Stimulated activated naive CD8-positive, alpha-beta T cell treated with anti-CD3 and anti-CD28 coated beads, Interleukin-15, amount 100 ng/mL, for 72 hours (primary cell): ENCODE measurements around the gene YBX1.
A peak's percentile ranks its signal among the peaks of the same experiment; 100 is the strongest.

Source experiments
- ATAC-seq: fragments of 150-1000 bp; cut with Tn5 transposase; 2 replicates; pipeline ENCODE4 v1.10.0; 2021; ENCODE audit warnings: mild to moderate bottlenecking, moderate library complexity
- DNase-seq, 2 donors: peaks; one replicate each; pipeline ENCODE4 v3.0.0; 2021 to 2022
- H3K27ac Mint-ChIP-seq, 2 donors: one replicate each; pipeline ENCODE4 v1.8.0; 2022; ENCODE audit warnings: mild to moderate bottlenecking in 2 of 2, mixed read lengths in 2 of 2, moderate library complexity in 2 of 2
- H3K27me3 Mint-ChIP-seq: one replicate; pipeline ENCODE4 v1.8.0; 2022; ENCODE audit warnings: mixed read lengths
- H3K4me1 Mint-ChIP-seq: one replicate; pipeline ENCODE4 v1.8.0; 2022; ENCODE audit warnings: mild to moderate bottlenecking, mixed read lengths
- H3K4me3 Mint-ChIP-seq, 2 donors: one replicate each; pipeline ENCODE4 v1.8.0; 2022; ENCODE audit warnings: mild to moderate bottlenecking in 2 of 2, mixed read lengths in 2 of 2, moderate library complexity in 1 of 2
- H3K9me3 Mint-ChIP-seq, 2 donors: one replicate each; pipeline ENCODE4 v1.8.0; 2022; ENCODE audit warnings: mixed read lengths in 2 of 2

Gene YBX1

GRCh38 chr1:42681741-42682483, at the start of gene YBX1:
TSS of gene YBX1 (plus strand) at chr1:42682418. CDS start at chr1:42682566, 148 bp downstream.
- Mint-ChIP-seq H3K27me3 (no peaks in the 10 kb centered on the region), H3K9me3 (no peaks in the 10 kb centered on the region), H3K4me1 (peaks cover 50% of the 10 kb centered on the region), H3K27ac (peak within 1 kb of the TSS; percentile 95 to 99), H3K4me3 (peak within 1 kb of the TSS; percentile 94 to 98)
- ATAC-seq (peak; percentile 96), DNase-seq (peak; percentile 95 to 97)

- Mint-ChIP-seq H3K27me3 (no peaks in the 10 kb centered on the region), H3K4me3 (no peak overlapping the region), H3K4me1 (no peaks in the 10 kb centered on the region), H3K9me3 (no peaks in the 10 kb centered on the region), H3K27ac (no peak overlapping the region)
- DNase-seq: no peak
- ATAC-seq: no peak
These were observed 43.1 kb upstream of the YBX1 start for GRCh38 chr1:42639116-42639515.

- no peaks in the 10 kb centered on the region for H3K4me1 Mint-ChIP-seq
- H3K4me3 Mint-ChIP-seq: no peak overlapping the region
- peaks cover 13 to 18% of the 10 kb centered on the region in 2 donors for H3K9me3 Mint-ChIP-seq
These were observed 36.2 kb upstream of the YBX1 start for GRCh38 chr1:42646056-42646455.

GRCh38 chr1:42657201-42657600, 25.0 kb upstream of the YBX1 start:
- peak overlapping the region; percentile 94 to 98 for H3K4me3 Mint-ChIP-seq
- DNase-seq (no peak), ATAC-seq (no peak)
- H3K4me1 Mint-ChIP-seq: peaks cover 40% of the 10 kb centered on the region
- no peaks in the 10 kb centered on the region for H3K27me3 Mint-ChIP-seq
- H3K27ac Mint-ChIP-seq: peak overlapping the region; percentile 81 to 96
- no peaks in the 10 kb centered on the region for H3K9me3 Mint-ChIP-seq

More at GRCh38 chr1:42646056-42646455, 36.2 kb upstream of the YBX1 start:
- H3K27me3 Mint-ChIP-seq: no peaks in the 10 kb centered on the region
- DNase-seq: no peak
- H3K27ac Mint-ChIP-seq: no peak overlapping the region
- no peak for ATAC-seq

GRCh38 chr1:42657981-42658876, 24.0 kb upstream of the YBX1 start, which contains the start of gene PPIH:
TSS of gene PPIH (plus strand) at chr1:42658423. CDS start at chr1:42658447, 24 bp downstream.
- ATAC-seq (peak; percentile 99), DNase-seq (peak; percentile 92 to 95)
- H3K9me3 Mint-ChIP-seq: no peaks in the 10 kb centered on the region
- H3K27me3 Mint-ChIP-seq: no peaks in the 10 kb centered on the region
- H3K27ac Mint-ChIP-seq: peak within 1 kb of the TSS; percentile 96 to 99
- H3K4me1 Mint-ChIP-seq: peaks cover 40% of the 10 kb centered on the region
- peak within 1 kb of the TSS; percentile 94 to 98 for H3K4me3 Mint-ChIP-seq

GRCh38 chr1:42658877-42659337, 23.3 kb upstream of the YBX1 start:
- H3K4me1 Mint-ChIP-seq: peaks cover 40% of the 10 kb centered on the region

GRCh38 chr1:42660907-42661500, 21.2 kb upstream of the YBX1 start:
- no peaks in the 10 kb centered on the region for H3K27me3 Mint-ChIP-seq
- no peaks in the 10 kb centered on the region for H3K9me3 Mint-ChIP-seq
- H3K27ac Mint-ChIP-seq: peak overlapping the region; percentile 75 to 90
- peak; percentile 60 for ATAC-seq
- peak overlapping the region; percentile 68 to 74 for H3K4me3 Mint-ChIP-seq
- DNase-seq: no peak
- H3K4me1 Mint-ChIP-seq: peaks cover 40% of the 10 kb centered on the region

More at GRCh38 chr1:42658877-42659337, 23.3 kb upstream of the YBX1 start:
- no peak for DNase-seq
- peak overlapping the region; percentile 94 to 98 for H3K4me3 Mint-ChIP-seq
- ATAC-seq: no peak
- H3K27ac Mint-ChIP-seq: peak overlapping the region; percentile 91 to 99
- no peaks in the 10 kb centered on the region for H3K9me3 Mint-ChIP-seq
- H3K27me3 Mint-ChIP-seq: no peaks in the 10 kb centered on the region

GRCh38 chr1:42669936-42670335, 12.3 kb upstream of the YBX1 start:
- H3K4me3 Mint-ChIP-seq: no peak overlapping the region
- H3K9me3 Mint-ChIP-seq: no peaks in the 10 kb centered on the region
- H3K4me1 Mint-ChIP-seq: no peaks in the 10 kb centered on the region
- H3K27me3 Mint-ChIP-seq: no peaks in the 10 kb centered on the region
- ATAC-seq (no peak), DNase-seq (no peak)
- peak overlapping the region in 1 of 2 donors; percentile 79 for H3K27ac Mint-ChIP-seq

GRCh38 chr1:42670425-42670824, 11.8 kb upstream of the YBX1 start:
- Mint-ChIP-seq H3K27me3 (no peaks in the 10 kb centered on the region), H3K4me1 (no peaks in the 10 kb centered on the region), H3K4me3 (no peak overlapping the region), H3K27ac (peak overlapping the region in 1 of 2 donors; percentile 79), H3K9me3 (no peaks in the 10 kb centered on the region)
- ATAC-seq (no peak), DNase-seq (no peak)

GRCh38 chr1:42674214-42674613, 8.0 kb upstream of the YBX1 start:
- ATAC-seq (no peak), DNase-seq (no peak)
- Mint-ChIP-seq H3K9me3 (no peaks in the 10 kb centered on the region), H3K27me3 (no peaks in the 10 kb centered on the region), H3K27ac (peak overlapping the region in 1 of 2 donors; percentile 30), H3K4me3 (no peak overlapping the region), H3K4me1 (no peaks in the 10 kb centered on the region)

GRCh38 chr1:42674682-42675081, 7.5 kb upstream of the YBX1 start:
- H3K4me1 Mint-ChIP-seq: peaks cover 1% of the 10 kb centered on the region

GRCh38 chr1:42675467-42675866, 6.8 kb upstream of the YBX1 start:
- ATAC-seq: no peak
- Mint-ChIP-seq H3K4me1 (peaks cover 9% of the 10 kb centered on the region), H3K9me3 (no peaks in the 10 kb centered on the region), H3K27ac (no peak overlapping the region), H3K27me3 (no peaks in the 10 kb centered on the region), H3K4me3 (no peak overlapping the region)
- no peak for DNase-seq

More at GRCh38 chr1:42674682-42675081, 7.5 kb upstream of the YBX1 start:
- DNase-seq: no peak
- Mint-ChIP-seq H3K4me3 (no peak overlapping the region), H3K27ac (peak overlapping the region; percentile 7 to 30), H3K27me3 (no peaks in the 10 kb centered on the region), H3K9me3 (no peaks in the 10 kb centered on the region)
- ATAC-seq: no peak

GRCh38 chr1:42676534-42677087, 5.6 kb upstream of the YBX1 start:
- no peak overlapping the region for H3K27ac Mint-ChIP-seq
- H3K9me3 Mint-ChIP-seq: no peaks in the 10 kb centered on the region
- H3K4me1 Mint-ChIP-seq: peaks cover 17% of the 10 kb centered on the region
- no peaks in the 10 kb centered on the region for H3K27me3 Mint-ChIP-seq
- no peak for ATAC-seq
- DNase-seq: no peak
- H3K4me3 Mint-ChIP-seq: no peak overlapping the region

- Mint-ChIP-seq H3K27ac (no peak overlapping the region), H3K4me3 (no peak overlapping the region), H3K9me3 (no peaks in the 10 kb centered on the region), H3K4me1 (peaks cover 28% of the 10 kb centered on the region), H3K27me3 (no peaks in the 10 kb centered on the region)
- no peak for ATAC-seq
- DNase-seq: no peak
These were observed 2.7 kb upstream of the YBX1 start for GRCh38 chr1:42679364-42679983.

- Mint-ChIP-seq H3K27me3 (no peaks in the 10 kb centered on the region), H3K27ac (no peak overlapping the region), H3K4me3 (peak overlapping the region; percentile 91 to 94), H3K9me3 (no peaks in the 10 kb centered on the region), H3K4me1 (peaks cover 34% of the 10 kb centered on the region)
- ATAC-seq: no peak
- DNase-seq: no peak
These were observed 2.2 kb upstream of the YBX1 start for GRCh38 chr1:42680055-42680454.
